GM23338 (cell line): ENCODE results near the gene CPNE4. TPM values are rescaled to one million over a fixed set of nuclear protein-coding genes. Genes with fewer than 3 reads are reported as not detected.

Experiments
- ATAC-seq: fragments of 200-7000 bp; cut with Tn5 transposase; 3 replicates; pipeline ENCODE4 v1.9.1; 2020
- DNase-seq: peaks from one replicate; pipeline ENCODE4 v3.0.0-alpha.2; 2015; ENCODE audit warnings: low spot score
- H2AFZ ChIP-seq: fragments of 200-600 bp; sonication (generic); 2 replicates; pipeline ENCODE4 v1.8.0; 2016; ENCODE audit warnings: antibody characterized with exemption, mild to moderate bottlenecking, moderate library complexity
- H3F3A ChIP-seq: fragments of 200-600 bp; sonication (generic); replicated peaks from 2 replicates; pipeline ENCODE4 v1.8.0; 2017; ENCODE audit warnings: antibody characterized with exemption, mixed run types, low read depth
- H3K27ac ChIP-seq: fragments of 200-600 bp; sonication (generic); 2 replicates; pipeline ENCODE4 v1.6.1; 2016; ENCODE audit warnings: low read depth
- H3K27me3 ChIP-seq: fragments of 200-600 bp; sonication (generic); 2 replicates; pipeline ENCODE4 v1.8.0; 2016; ENCODE audit warnings: mild to moderate bottlenecking, mixed run types, moderate library complexity; ENCODE audit not compliant: insufficient read depth
- H3K36me3 ChIP-seq: fragments of 200-600 bp; sonication (generic); 2 replicates; pipeline ENCODE4 v1.8.0; 2016; ENCODE audit warnings: mild to moderate bottlenecking; ENCODE audit not compliant: insufficient read depth
- H3K4me1 ChIP-seq: fragments of 200-600 bp; sonication (generic); 2 replicates; pipeline ENCODE4 v1.8.0; 2016; ENCODE audit warnings: mild to moderate bottlenecking, moderate library complexity; ENCODE audit not compliant: insufficient read depth
- H3K4me2 ChIP-seq: fragments of 200-600 bp; sonication (generic); 2 replicates; pipeline ENCODE4 v1.7.1; 2017; ENCODE audit warnings: mixed run types
- H3K4me3 ChIP-seq: fragments of 200-600 bp; sonication (generic); 2 replicates; pipeline ENCODE4 v1.6.1; 2016; ENCODE audit warnings: mixed run types
- H3K79me2 ChIP-seq: fragments of 200-600 bp; sonication (generic); replicated peaks from 2 replicates; pipeline ENCODE4 v1.8.0; 2017; ENCODE audit warnings: mild to moderate bottlenecking; ENCODE audit not compliant: insufficient read depth
- H3K9me2 ChIP-seq: fragments of 200-600 bp; sonication (generic); 2 replicates; pipeline ENCODE4 v1.8.0; 2017; ENCODE audit not compliant: insufficient read depth
- H4K20me1 ChIP-seq: fragments of 200-600 bp; sonication (generic); replicated peaks from 2 replicates; pipeline ENCODE4 v1.8.0; 2017; ENCODE audit warnings: mild to moderate bottlenecking; ENCODE audit not compliant: insufficient read depth
- H3K27ac Mint-ChIP-seq: 2 replicates; pipeline ENCODE4 v1.8.0; 2020; ENCODE audit warnings: inconsistent platforms, mild to moderate bottlenecking, moderate library complexity, mixed read lengths
- H3K27me3 Mint-ChIP-seq: 3 replicates; pipeline ENCODE4 v1.8.0; 2022; ENCODE audit warnings: low read depth, mild to moderate bottlenecking, moderate library complexity, mixed read lengths, inconsistent platforms; ENCODE audit not compliant: insufficient read depth, poor library complexity
- H3K36me3 Mint-ChIP-seq: 3 replicates; pipeline ENCODE4 v1.8.0; 2021; ENCODE audit warnings: low read depth, mild to moderate bottlenecking, inconsistent platforms, moderate library complexity, mixed read lengths
- H3K4me1 Mint-ChIP-seq: 3 replicates; pipeline ENCODE4 v1.8.0; 2020; ENCODE audit warnings: mild to moderate bottlenecking, inconsistent platforms, mixed read lengths
- H3K4me3 Mint-ChIP-seq: 3 replicates; pipeline ENCODE4 v1.8.0; 2021; ENCODE audit warnings: moderate library complexity, mild to moderate bottlenecking, inconsistent platforms, mixed read lengths
- H3K9me3 Mint-ChIP-seq: 3 replicates; pipeline ENCODE4 v1.8.0; 2020; ENCODE audit warnings: moderate library complexity, mild to moderate bottlenecking, inconsistent platforms, mixed read lengths
- CREB1 ChIP-seq: fragments of 250-450 bp; sonication (Bioruptor Pico); IDR thresholded peaks from 2 replicates; pipeline ENCODE4 v1.5.0; 2020; ENCODE audit warnings: low read depth, mild to moderate bottlenecking, moderate library complexity
- EZH2 ChIP-seq: fragments of 200-600 bp; sonication (generic); IDR thresholded peaks from one replicate; pipeline ENCODE4 v1.8.0; 2017; ENCODE audit warnings: antibody characterized with exemption, mild to moderate bottlenecking, low read depth; ENCODE audit not compliant: unreplicated experiment
- EZH2phosphoT487 ChIP-seq: fragments of 200-600 bp; sonication (generic); IDR thresholded peaks from one replicate; pipeline ENCODE4 v1.8.1; 2018; ENCODE audit warnings: antibody characterized with exemption; ENCODE audit not compliant: unreplicated experiment
- JUNB ChIP-seq: IDR thresholded peaks from one replicate; pipeline ENCODE4 v1.6.1; 2016; ENCODE audit warnings: antibody characterized with exemption; ENCODE audit not compliant: unreplicated experiment
- NANOG ChIP-seq: IDR thresholded peaks from 2 replicates; pipeline ENCODE4 v1.6.1; 2016; ENCODE audit warnings: antibody characterized with exemption, borderline replicate concordance
- POLR2AphosphoS5 ChIP-seq: IDR thresholded peaks from 2 replicates; pipeline ENCODE4 v1.6.1; 2016; ENCODE audit warnings: antibody characterized with exemption, low read depth
- STAT1 ChIP-seq: IDR thresholded peaks from one replicate; pipeline ENCODE4 v1.6.1; 2016; ENCODE audit warnings: antibody characterized with exemption; ENCODE audit not compliant: unreplicated experiment
- ZNF114 ChIP-seq: fragments of 250-450 bp; sonication (Bioruptor Pico); IDR thresholded peaks from 2 replicates; pipeline ENCODE4 v1.5.0; 2020; ENCODE audit warnings: mild to moderate bottlenecking, moderate library complexity
- ZNF331 ChIP-seq: fragments of 250-450 bp; sonication (Bioruptor Pico); IDR thresholded peaks from 2 replicates; pipeline ENCODE4 v1.5.0; 2020; ENCODE audit warnings: low read depth, mild to moderate bottlenecking, moderate library complexity
- polyA plus RNA-seq: library from polyadenylated mRNA; unstranded; fragments of >200 nt; fragmentation: Nextera tagmentation; extraction: Ambion mirVana; gene quantifications from 2 replicates; pipeline ENCODE4 v1.2.1, GENCODE V29; 2016
- total RNA-seq: library from RNA; depleted of rRNA; stranded (reverse); fragments of >200 nt; shearing (Covaris generic); gene quantifications from 2 replicates; pipeline ENCODE4 v1.2.3, GENCODE V29; 2014
- TF ChIP-seq, protein P1 (sequence below): IDR thresholded peaks from 2 replicates; pipeline ENCODE4 v1.6.1; 2016; ENCODE audit warnings: antibody characterized with exemption
- TF ChIP-seq, protein P2 (sequence below), 2 experiments: fragments of 200-600 bp in 1 of 2; sonication (generic) in 1 of 2; conservative IDR thresholded peaks; 2 replicates each; pipeline versions ENCODE4 v1.5.1 to v1.6.1; 2016 to 2017; ENCODE audit warnings: antibody characterized with exemption in 2 of 2, low read depth in 2 of 2, mild to moderate bottlenecking in 2 of 2, moderate library complexity in 1 of 2
- TF ChIP-seq, protein P3 (sequence below): fragments of 250-450 bp; sonication (Bioruptor Pico); IDR thresholded peaks from 2 replicates; pipeline ENCODE4 v1.5.0; 2020; ENCODE audit warnings: mild to moderate bottlenecking, moderate library complexity

CPNE4 gene
- total and polyA plus RNA-seq, 2 experiments from 2014 or later = 2.0 to 6.5 TPM

DNA sequence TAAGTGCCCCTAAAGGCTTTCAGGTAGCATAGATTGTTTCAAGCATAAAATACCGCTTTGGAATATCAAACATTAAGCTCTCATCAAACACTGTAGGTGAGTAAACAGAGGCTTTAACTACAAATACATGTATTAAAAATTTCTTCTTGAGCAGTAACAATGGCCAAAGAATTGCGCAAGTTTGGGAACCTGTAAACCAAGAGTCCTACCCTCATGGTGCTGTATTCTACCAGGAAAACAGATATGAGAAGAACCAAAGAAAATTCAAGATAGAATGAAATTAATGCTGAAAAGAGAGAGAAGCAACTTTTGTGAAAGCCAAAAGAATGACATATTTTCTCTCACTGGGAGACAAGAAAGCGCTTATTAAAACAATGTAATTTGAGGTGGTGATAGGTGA is 45.5 kb downstream of the CPNE4 start:
- no peaks in the 10 kb centered on the region for H4K20me1 ChIP-seq
- no peaks in the 10 kb centered on the region; the same call in 2 of the 3 replicates for H3K4me1 Mint-ChIP-seq
- DNase-seq (no peak), ATAC-seq (no peak)
- no peak overlapping the region for H3K4me2 ChIP-seq
- no peaks in the 10 kb centered on the region for H3F3A ChIP-seq
- H3K36me3 ChIP-seq = no peaks in the 10 kb centered on the region
- H3K79me2 ChIP-seq = no peaks in the 10 kb centered on the region
- no peak overlapping the region for H3K4me3 ChIP-seq
- H3K27ac Mint-ChIP-seq = no peak overlapping the region
- H3K9me2 ChIP-seq = peaks cover 10% of the 10 kb centered on the region; the same call in 1 of the 2 replicates
- peaks cover 20% of the 10 kb centered on the region for H3K9me3 Mint-ChIP-seq
- H3K27ac ChIP-seq = no peak overlapping the region
- peaks cover 11% of the 10 kb centered on the region for H3K36me3 Mint-ChIP-seq
- peaks cover 3% of the 10 kb centered on the region for H3K27me3 Mint-ChIP-seq
- no peak for TF ChIP-seq EZH2
- no peak for TF ChIP-seq EZH2phosphoT487
- TF ChIP-seq ZNF331 (CRISPR knock-in tag) = no peak
- no peak for TF ChIP-seq ZNF114 (CRISPR knock-in tag)
- TF ChIP-seq CREB1 (CRISPR knock-in tag) = no peak
- no peaks in the 10 kb centered on the region for H3K4me1 ChIP-seq
- H3K4me3 Mint-ChIP-seq = no peak overlapping the region
- no peak overlapping the region for H2AFZ ChIP-seq
- H3K27me3 ChIP-seq = no peaks in the 10 kb centered on the region

DNA sequence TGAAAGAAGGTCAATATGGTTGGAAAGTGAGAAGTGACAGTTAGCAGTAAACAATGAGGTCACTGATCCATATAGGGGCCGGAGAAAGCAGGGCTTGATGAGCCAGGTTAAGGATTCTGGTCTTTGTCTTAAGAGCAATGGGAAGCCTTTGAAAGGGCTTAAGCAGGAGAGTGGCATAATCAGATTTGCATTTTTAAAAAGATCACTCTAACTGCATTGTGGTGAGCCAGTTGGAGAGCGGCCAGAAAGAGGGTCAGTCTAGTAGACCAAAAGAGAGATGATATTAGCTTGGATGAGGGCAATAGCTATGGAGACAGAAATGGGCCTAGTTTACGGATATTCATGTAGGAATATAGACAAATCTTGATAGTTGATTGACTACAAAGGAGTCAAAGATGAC is 46.6 kb downstream of the CPNE4 start:
- peaks cover 3% of the 10 kb centered on the region for H3K27me3 Mint-ChIP-seq
- DNase-seq (no peak), ATAC-seq (no peak)
- H3K36me3 ChIP-seq = no peaks in the 10 kb centered on the region
- H3K27me3 ChIP-seq = no peaks in the 10 kb centered on the region
- H3K4me3 Mint-ChIP-seq = no peak overlapping the region
- peaks cover 20% of the 10 kb centered on the region for H3K9me3 Mint-ChIP-seq
- no peaks in the 10 kb centered on the region for H3F3A ChIP-seq
- no peaks in the 10 kb centered on the region for H4K20me1 ChIP-seq
- H3K4me3 ChIP-seq = no peak overlapping the region
- no peaks in the 10 kb centered on the region; the same call in 2 of the 3 replicates for H3K4me1 Mint-ChIP-seq
- no peak overlapping the region for H3K4me2 ChIP-seq
- no peak overlapping the region for H3K27ac ChIP-seq
- H3K9me2 ChIP-seq = peaks cover 10% of the 10 kb centered on the region; the same call in 1 of the 2 replicates
- H3K4me1 ChIP-seq = no peaks in the 10 kb centered on the region
- no peak overlapping the region for H3K27ac Mint-ChIP-seq
- no peaks in the 10 kb centered on the region for H3K79me2 ChIP-seq
- H3K36me3 Mint-ChIP-seq = peaks cover 11% of the 10 kb centered on the region
- no peak overlapping the region for H2AFZ ChIP-seq
- TF ChIP-seq, protein P1, sequence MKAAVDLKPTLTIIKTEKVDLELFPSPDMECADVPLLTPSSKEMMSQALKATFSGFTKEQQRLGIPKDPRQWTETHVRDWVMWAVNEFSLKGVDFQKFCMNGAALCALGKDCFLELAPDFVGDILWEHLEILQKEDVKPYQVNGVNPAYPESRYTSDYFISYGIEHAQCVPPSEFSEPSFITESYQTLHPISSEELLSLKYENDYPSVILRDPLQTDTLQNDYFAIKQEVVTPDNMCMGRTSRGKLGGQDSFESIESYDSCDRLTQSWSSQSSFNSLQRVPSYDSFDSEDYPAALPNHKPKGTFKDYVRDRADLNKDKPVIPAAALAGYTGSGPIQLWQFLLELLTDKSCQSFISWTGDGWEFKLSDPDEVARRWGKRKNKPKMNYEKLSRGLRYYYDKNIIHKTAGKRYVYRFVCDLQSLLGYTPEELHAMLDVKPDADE = no peak
- TF ChIP-seq ZNF114 (CRISPR knock-in tag) (no peak), NANOG (no peak), STAT1 (no peak), POLR2AphosphoS5 (no peak), ZNF331 (CRISPR knock-in tag) (no peak), EZH2phosphoT487 (no peak), EZH2 (no peak), JUNB (no peak)
- TF ChIP-seq, protein P2, sequence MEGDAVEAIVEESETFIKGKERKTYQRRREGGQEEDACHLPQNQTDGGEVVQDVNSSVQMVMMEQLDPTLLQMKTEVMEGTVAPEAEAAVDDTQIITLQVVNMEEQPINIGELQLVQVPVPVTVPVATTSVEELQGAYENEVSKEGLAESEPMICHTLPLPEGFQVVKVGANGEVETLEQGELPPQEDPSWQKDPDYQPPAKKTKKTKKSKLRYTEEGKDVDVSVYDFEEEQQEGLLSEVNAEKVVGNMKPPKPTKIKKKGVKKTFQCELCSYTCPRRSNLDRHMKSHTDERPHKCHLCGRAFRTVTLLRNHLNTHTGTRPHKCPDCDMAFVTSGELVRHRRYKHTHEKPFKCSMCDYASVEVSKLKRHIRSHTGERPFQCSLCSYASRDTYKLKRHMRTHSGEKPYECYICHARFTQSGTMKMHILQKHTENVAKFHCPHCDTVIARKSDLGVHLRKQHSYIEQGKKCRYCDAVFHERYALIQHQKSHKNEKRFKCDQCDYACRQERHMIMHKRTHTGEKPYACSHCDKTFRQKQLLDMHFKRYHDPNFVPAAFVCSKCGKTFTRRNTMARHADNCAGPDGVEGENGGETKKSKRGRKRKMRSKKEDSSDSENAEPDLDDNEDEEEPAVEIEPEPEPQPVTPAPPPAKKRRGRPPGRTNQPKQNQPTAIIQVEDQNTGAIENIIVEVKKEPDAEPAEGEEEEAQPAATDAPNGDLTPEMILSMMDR (conservative IDR thresholded peaks at IDR 0.05; ENCODE audit: low read depth in 2 of 2) = no peak
- TF ChIP-seq, protein P3, sequence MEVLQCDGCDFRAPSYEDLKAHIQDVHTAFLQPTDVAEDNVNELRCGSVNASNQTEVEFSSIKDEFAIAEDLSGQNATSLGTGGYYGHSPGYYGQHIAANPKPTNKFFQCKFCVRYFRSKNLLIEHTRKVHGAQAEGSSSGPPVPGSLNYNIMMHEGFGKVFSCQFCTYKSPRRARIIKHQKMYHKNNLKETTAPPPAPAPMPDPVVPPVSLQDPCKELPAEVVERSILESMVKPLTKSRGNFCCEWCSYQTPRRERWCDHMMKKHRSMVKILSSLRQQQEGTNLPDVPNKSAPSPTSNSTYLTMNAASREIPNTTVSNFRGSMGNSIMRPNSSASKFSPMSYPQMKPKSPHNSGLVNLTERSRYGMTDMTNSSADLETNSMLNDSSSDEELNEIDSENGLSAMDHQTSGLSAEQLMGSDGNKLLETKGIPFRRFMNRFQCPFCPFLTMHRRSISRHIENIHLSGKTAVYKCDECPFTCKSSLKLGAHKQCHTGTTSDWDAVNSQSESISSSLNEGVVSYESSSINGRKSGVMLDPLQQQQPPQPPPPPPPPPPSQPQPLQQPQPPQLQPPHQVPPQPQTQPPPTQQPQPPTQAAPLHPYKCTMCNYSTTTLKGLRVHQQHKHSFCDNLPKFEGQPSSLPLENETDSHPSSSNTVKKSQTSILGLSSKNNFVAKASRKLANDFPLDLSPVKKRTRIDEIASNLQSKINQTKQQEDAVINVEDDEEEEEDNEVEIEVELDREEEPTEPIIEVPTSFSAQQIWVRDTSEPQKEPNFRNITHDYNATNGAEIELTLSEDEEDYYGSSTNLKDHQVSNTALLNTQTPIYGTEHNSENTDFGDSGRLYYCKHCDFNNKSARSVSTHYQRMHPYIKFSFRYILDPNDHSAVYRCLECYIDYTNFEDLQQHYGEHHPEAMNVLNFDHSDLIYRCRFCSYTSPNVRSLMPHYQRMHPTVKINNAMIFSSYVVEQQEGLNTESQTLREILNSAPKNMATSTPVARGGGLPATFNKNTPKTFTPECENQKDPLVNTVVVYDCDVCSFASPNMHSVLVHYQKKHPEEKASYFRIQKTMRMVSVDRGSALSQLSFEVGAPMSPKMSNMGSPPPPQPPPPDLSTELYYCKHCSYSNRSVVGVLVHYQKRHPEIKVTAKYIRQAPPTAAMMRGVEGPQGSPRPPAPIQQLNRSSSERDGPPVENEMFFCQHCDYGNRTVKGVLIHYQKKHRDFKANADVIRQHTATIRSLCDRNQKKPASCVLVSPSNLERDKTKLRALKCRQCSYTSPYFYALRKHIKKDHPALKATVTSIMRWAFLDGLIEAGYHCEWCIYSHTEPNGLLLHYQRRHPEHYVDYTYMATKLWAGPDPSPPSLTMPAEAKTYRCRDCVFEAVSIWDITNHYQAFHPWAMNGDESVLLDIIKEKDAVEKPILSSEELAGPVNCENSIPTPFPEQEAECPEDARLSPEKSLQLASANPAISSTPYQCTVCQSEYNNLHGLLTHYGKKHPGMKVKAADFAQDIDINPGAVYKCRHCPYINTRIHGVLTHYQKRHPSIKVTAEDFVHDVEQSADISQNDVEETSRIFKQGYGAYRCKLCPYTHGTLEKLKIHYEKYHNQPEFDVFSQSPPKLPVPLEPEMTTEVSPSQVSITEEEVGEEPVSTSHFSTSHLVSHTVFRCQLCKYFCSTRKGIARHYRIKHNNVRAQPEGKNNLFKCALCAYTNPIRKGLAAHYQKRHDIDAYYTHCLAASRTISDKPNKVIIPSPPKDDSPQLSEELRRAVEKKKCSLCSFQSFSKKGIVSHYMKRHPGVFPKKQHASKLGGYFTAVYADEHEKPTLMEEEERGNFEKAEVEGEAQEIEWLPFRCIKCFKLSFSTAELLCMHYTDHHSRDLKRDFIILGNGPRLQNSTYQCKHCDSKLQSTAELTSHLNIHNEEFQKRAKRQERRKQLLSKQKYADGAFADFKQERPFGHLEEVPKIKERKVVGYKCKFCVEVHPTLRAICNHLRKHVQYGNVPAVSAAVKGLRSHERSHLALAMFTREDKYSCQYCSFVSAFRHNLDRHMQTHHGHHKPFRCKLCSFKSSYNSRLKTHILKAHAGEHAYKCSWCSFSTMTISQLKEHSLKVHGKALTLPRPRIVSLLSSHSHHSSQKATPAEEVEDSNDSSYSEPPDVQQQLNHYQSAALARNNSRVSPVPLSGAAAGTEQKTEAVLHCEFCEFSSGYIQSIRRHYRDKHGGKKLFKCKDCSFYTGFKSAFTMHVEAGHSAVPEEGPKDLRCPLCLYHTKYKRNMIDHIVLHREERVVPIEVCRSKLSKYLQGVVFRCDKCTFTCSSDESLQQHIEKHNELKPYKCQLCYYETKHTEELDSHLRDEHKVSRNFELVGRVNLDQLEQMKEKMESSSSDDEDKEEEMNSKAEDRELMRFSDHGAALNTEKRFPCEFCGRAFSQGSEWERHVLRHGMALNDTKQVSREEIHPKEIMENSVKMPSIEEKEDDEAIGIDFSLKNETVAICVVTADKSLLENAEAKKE (CRISPR knock-in tag) = no peak
